Epithelial cell of proximal tubule (primary cell): ENCODE data around the gene CUBN. TPM values are rescaled to one million over a fixed set of nuclear protein-coding genes. Genes with fewer than 3 reads are reported as not detected.

Source experiments
- DNase-seq: peaks from one replicate; pipeline ENCODE4 v3.0.0-alpha.2; 2011; ENCODE audit warnings: low read depth
- H3K4me3 ChIP-seq: 2 replicates; pipeline ENCODE4 v1.5.1; 2011; ENCODE audit warnings: low read depth, mild to moderate bottlenecking, low read length
- total RNA-seq: library from RNA; depleted of rRNA; stranded (reverse); fragments of >200 nt; gene quantifications from 2 replicates; pipeline ENCODE4 v1.2.3, GENCODE V29; 2015
- TF ChIP-seq, protein P1 (sequence below): conservative IDR thresholded peaks from 2 replicates; pipeline ENCODE4 v1.5.1; 2012; ENCODE audit warnings: low read depth, mild to moderate bottlenecking, low read length

Gene CUBN
- total RNA-seq, 1 donor from 2014 or later: 0.17 TPM

GRCh38 chr10:16965740-16966447 lies 163.7 kb downstream of the CUBN start:
- TF ChIP-seq, protein P1, sequence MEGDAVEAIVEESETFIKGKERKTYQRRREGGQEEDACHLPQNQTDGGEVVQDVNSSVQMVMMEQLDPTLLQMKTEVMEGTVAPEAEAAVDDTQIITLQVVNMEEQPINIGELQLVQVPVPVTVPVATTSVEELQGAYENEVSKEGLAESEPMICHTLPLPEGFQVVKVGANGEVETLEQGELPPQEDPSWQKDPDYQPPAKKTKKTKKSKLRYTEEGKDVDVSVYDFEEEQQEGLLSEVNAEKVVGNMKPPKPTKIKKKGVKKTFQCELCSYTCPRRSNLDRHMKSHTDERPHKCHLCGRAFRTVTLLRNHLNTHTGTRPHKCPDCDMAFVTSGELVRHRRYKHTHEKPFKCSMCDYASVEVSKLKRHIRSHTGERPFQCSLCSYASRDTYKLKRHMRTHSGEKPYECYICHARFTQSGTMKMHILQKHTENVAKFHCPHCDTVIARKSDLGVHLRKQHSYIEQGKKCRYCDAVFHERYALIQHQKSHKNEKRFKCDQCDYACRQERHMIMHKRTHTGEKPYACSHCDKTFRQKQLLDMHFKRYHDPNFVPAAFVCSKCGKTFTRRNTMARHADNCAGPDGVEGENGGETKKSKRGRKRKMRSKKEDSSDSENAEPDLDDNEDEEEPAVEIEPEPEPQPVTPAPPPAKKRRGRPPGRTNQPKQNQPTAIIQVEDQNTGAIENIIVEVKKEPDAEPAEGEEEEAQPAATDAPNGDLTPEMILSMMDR: no peak
- no peak overlapping the region for H3K4me3 ChIP-seq
- peak; percentile 97 for DNase-seq

- no peak overlapping the region for H3K4me3 ChIP-seq
- no peak for DNase-seq
- TF ChIP-seq, protein P1: no peak
Measured at GRCh38 chr10:16965344-16965616, 164.3 kb downstream of the CUBN start.

DNA sequence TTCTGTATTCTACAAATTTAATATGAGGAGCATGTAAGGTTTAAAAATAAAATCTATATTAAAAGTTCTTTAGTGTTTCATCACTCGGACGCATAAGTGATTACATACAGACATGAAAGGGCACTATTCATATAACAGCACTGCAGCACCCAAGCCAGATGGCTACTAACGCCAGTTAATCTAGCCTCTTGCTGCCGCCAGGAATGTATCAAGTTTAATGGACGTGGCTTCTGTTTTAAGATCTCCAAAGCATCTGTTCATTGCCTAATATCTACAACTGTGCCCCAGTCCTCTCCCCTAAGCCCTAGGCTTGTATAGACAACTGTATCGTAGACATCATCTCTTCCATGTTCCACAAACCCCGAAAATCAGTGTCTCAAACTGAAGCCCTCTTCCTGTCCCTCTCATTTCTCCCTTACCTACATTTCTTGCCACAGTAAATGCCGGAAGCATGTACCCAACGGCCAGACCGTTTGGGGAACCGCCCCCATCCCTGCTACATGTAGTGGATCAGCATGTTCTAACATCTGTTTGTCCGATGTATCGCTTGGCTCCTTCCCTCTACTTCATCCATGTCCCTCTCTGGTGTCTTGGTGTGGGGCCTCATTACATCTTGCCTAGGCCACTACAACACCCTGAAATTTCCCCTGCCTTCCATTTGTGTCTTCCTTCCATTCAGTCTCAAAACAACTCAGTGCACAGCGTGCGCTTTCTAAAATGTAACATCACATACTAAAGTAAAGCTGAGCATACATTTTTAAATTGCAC lies 164.9 kb downstream of the CUBN start:
- H3K4me3 ChIP-seq: no peak overlapping the region
- no peak for DNase-seq
- TF ChIP-seq, protein P1: no peak

- TF ChIP-seq, protein P1: no peak
Measured at GRCh38 chr10:16960551-16960950, 169.1 kb downstream of the CUBN start.

DNA sequence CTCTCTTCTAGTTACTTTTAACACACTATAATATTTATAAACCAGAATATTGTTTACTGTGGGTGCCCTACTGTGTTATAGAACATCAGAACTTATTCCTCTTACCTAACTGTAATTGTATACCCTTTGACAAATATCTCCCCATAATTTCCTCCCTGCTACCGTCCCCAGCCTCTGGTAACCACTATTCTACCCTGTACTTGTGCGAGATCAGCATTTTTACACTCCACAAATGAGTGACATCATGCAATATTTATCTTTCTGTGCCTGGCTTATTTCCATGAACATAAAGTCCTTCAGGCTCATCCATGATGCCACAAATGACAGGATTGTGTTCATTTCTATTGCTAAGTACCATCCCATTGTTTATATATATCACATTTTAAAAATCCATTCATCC lies 172.6 kb downstream of the CUBN start:
- TF ChIP-seq, protein P1: no peak
- DNase-seq: no peak

More at GRCh38 chr10:16960551-16960950, 169.1 kb downstream of the CUBN start:
- H3K4me3 ChIP-seq: no peak overlapping the region
- no peak for DNase-seq

DNA sequence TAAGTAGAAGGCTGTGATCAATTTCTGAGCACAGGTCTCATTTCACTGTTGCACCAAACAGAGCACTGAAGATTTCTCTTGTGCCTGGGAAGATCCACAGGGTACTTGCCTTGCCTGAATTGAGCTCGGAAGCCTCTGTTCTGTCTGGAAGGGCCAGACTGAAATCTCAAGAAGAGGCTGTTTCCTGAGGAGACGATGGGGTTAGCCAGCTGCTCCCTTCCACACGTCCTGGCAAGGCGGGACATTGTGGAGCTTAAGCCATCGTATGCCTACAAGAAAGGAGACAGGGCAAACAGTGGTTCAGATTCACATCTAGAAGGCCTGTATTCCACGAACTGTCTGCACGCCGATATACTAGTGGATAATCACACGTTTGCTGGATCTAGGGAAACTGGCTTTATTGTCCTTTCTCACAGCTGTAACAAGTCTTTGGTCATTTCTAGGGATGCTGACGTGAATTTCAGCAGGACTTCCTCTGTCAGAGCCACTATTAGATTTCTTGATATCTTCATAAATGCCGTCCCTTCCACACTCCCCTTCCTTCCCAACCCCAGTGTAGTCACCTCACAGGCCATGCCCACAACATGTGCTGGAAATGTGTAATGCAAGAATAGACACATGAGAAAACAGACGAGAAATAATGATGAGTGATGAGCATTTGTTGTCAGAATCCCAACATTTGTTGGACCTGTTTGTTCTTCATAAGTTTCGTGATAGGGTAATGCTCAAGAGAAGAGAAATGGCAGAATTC lies 175.2 kb downstream of the CUBN start:
- H3K4me3 ChIP-seq: no peak overlapping the region
- TF ChIP-seq, protein P1: no peak
- DNase-seq: no peak

More for the DNA sequence above, 172.6 kb downstream of the CUBN start:
- no peak overlapping the region for H3K4me3 ChIP-seq
